Measurements from ENCODE around the gene PRRC2B.
"Not testable (repeated sequence)": the region's sequence is repeated elsewhere in the genome, so short reads cannot be mapped to it uniquely, and the experiment has no call there.

Gene PRRC2B

GRCh38 chr9:131433302-131433854 lies 39.5 kb downstream of the PRRC2B start:
- no peak for DNase-seq (ENCODE audit: low read depth in 2 of 2, low spot score in 1 of 2)

DNA sequence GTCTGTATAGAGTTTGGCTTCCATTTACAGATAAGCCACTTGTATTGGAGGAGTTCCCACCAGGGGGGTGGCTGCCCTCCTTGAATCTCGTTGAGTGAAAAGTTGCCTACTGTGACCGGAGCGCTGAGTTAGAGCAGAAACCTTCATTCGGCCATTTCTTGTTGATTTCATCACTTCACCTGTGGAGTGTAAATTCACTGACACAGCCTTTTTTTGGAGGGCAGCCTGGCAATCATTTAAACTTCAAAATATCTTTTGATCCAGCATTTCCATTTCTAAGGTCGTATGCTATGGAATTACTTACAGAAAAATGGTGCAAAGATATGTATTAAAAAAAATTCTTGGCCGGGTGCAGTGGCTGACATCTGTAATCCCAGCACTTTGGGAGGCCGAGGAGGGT lies 40.8 kb downstream of the PRRC2B start:
- DNase-seq (ENCODE audit: low read depth in 2 of 2, low spot score in 1 of 2) = no peak

DNA sequence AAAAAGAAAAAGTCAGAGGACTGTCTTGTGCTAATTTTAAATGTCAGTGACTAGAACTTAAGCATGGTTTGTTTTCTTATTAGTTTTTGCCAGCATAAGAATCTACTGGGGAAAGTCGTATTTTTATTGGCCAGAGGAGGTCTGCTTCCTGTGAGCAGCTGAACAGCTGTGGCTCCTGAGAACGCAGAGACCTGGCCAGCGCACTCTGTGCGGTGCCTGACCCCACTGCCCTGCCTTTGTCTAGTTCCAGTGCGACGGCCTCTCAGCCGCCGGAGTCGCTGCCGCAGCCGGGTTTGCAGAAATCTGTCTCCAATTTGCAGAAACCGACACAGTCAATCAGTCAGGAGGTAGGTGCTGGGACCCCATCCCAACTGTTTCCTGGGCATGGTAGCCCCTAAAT lies 42.5 kb downstream of the PRRC2B start:
- no peak for DNase-seq (ENCODE audit: low read depth in 2 of 2, low spot score in 1 of 2)

DNA sequence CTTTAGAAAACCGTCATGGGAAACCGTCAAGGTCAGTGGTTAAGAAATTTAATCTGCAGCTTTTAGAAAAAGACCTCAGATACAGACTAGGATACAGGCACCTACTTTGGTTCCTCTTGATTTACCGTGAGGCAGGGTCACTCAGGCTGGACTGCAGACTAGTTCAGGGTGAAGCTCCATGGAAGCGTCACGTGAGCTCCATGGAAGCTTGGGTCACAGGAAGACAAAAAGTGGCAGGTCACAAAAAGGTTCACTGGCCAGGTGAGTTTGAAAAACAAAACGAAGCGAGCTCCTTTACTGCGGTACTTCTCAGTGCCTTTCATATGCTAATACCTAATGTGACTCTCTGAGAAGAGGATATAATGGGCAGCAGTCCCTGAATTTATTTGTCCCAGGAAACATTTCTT lies 43.0 kb downstream of the PRRC2B start:
- no peak for DNase-seq (ENCODE audit: low read depth in 2 of 2, low spot score in 1 of 2)

- DNase-seq (ENCODE audit: low read depth in 2 of 2, low spot score in 1 of 2) = no peak
Measured at GRCh38 chr9:131438190-131438589, 44.3 kb downstream of the PRRC2B start.

DNA sequence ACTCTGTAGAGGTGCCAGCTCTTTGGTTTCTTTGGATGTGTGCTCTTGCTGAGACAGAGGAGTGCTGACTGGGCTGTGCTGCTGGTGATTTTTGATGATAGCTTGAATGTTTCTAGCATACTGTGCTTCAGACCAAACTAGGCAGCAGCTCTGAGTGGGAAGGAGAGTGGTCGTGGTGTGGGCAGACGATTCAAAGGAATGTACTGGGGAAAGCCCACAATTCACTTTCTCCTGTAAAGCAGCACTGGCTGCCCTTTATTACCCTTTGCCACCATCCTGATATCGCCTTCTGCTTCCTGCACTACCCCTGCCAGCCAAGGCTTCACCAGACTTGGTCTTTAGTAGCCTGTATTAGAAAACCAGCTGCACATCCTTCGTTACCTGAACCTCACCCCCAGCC lies 45.3 kb downstream of the PRRC2B start:
- DNase-seq (ENCODE audit: low read depth in 2 of 2, low spot score in 1 of 2) = no peak

- no peak for DNase-seq (ENCODE audit: low read depth in 2 of 2, low spot score in 1 of 2)
Measured at GRCh38 chr9:131441441-131441840, 47.6 kb downstream of the PRRC2B start.

DNA sequence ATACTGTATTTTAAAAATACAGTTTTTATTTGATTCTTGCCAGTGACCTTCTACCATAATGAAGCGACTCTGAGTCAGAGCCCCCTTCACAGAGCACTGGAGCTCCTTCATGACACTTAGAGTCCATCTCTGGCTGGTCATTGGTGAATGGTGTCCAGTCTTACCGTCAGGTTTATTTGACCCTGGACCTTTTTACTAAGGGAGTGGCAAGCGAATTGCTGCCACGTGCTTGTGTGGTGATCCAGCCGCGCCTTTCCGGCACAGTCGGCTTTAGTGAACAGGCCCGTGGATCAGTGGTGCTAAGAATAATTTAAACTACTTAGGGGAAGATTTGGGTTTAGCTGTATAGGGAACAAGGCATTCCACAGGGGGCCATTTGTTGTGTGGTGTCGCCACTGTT lies 48.5 kb downstream of the PRRC2B start:
- DNase-seq (ENCODE audit: low read depth in 2 of 2, low spot score in 1 of 2) = no peak

- DNase-seq (ENCODE audit: low read depth in 2 of 2, low spot score in 1 of 2) = no peak
Measured at GRCh38 chr9:131443648-131444047, 49.8 kb downstream of the PRRC2B start.

DNA sequence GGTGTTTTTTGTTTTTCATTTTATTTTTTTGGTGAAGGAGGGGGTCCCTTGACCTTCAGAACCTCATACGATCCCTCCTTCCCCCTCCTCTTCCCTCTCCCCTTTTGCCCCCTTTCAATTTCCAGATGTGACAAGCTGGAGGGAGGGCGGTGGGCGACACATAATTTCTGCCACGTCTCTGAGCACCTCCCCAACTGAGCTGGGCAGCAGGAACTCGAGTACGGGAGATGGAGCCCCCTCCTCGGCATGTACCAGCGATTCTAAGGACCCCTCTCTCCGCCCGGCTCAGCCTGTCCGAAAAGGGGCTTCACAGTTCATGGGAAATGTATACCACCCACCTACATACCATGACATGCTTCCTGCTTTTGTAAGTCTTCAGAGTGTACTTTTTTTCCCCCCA lies 52.4 kb downstream of the PRRC2B start:
- DNase-seq (ENCODE audit: low read depth in 2 of 2, low spot score in 1 of 2) = no peak

DNA sequence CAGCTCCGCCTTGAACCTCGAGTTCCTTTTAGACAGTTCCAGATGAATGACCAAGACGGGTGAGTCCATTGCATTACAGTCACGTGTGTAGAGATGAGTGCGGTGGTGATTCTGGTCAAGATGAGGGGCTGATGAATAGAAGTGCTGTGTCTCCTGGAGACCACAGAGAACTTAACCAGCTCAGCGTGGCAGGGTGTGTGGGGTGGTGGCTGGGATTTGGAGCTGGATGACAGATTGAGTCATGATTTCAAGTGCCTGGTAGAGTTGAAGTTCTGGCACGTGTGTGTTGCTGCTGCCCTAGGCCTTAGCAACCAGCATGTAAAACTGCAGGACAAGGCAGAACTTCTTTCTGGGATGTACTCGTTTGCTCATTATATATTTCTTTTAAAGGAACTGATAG lies 53.3 kb downstream of the PRRC2B start:
- DNase-seq (ENCODE audit: low read depth in 2 of 2, low spot score in 1 of 2) = no peak

GRCh38 chr9:131447600-131447999 lies 53.7 kb downstream of the PRRC2B start:
- no peak for DNase-seq (ENCODE audit: low read depth in 2 of 2, low spot score in 1 of 2)

DNA sequence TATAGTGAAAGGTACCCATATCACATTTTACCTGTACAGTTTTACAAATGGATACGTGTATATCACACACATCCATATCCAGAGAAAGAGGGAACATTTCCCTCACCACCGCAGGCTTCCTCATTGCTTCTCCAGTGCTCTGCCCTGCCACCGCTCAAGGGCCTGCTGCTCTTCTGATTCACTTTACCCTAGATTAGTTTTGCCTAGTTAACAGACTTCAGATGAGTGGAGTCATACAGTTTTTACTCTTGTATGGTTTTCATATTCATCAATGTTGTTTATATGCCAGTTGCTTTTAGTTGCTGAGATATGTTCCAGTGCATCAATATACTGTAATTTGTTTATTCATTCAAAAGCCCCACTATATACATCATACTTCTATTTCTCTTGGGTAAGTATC lies 54.9 kb downstream of the PRRC2B start:
- DNase-seq (ENCODE audit: low read depth in 2 of 2, low spot score in 1 of 2) = no peak

DNA sequence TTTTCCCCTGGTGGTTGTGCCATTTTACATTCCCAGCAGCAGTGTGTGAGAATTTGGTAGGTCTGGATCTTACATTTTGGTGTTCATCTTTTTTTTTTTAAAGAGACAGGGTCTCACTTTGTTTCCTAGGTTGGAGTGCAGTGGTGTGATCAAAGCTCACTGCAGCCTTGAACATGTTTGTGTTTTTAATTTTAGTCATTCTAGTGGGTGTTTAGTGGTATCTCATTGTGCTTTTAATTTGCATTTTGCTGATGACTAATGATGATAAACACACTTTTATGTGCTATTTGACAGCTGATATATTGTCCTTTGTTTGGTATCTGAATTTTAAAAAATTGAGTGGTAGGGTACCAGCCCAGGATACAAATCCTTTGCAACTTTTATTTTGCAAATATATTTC lies 55.4 kb downstream of the PRRC2B start:
- DNase-seq (ENCODE audit: low read depth in 2 of 2, low spot score in 1 of 2) = no peak

DNA sequence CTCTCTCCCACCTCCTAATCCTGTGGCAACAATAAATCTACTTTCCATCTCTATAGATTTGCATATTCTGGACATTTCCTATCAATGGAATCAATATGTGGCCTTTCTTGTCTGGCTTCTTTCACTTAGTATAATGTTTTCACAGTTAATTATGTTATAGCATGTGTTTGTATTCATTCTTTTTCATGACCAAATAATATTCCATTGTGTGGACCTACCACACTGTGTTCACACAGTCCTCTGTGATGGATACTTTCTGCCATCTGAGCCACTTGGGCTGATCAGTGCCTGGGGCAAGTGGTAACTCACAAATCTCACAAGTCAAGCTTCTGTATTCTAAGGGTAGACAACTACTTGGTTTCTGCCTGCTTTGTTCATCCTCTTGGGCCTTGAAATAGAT lies 60.1 kb downstream of the PRRC2B start:
- no peak for DNase-seq (ENCODE audit: low read depth in 2 of 2, low spot score in 1 of 2)

DNA sequence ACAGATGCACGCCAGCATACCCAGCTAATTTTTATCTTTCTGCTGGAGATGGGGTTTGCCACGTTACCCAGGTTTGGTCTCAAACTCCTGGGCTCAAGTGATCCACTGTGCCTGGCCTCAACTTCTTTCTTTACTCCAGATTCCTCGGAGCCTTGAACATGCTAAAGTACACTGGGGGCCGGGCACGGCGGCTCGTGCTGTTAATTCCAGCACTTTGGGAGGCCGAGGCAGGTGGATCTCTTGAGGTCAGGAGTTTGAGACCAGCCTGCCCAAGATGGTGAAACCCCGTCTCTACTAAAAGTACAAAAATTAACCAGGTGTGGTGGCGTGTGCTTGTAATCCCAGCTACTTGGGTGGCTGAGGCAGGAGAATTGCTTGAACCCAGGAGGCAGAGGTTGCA lies 61.8 kb downstream of the PRRC2B start:
- DNase-seq (ENCODE audit: low read depth in 2 of 2, low spot score in 1 of 2) = not testable (repeated sequence)

DNA sequence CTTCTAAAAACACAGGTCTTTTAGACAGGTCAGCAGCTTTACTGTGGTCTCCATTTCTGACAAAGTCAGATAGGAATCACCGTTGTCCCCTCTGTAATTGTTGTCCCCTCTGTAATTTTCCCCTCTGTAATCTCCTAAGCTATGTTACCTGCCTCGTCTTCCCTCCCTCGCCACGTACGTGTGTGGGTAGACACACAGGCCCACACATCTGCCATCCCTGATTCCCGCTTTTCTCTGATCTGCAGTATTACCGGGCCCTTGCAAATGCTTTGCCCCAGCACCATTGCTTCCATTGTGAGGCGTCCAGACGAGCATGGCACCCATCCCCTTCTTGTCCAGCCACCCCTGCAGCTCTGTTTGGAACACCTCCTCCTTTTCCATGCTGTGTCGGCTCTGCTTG lies 63.9 kb downstream of the PRRC2B start:
- no peak for DNase-seq (ENCODE audit: low read depth in 2 of 2, low spot score in 1 of 2)

GRCh38 chr9:131459056-131459455 lies 65.2 kb downstream of the PRRC2B start:
- DNase-seq (ENCODE audit: low read depth in 2 of 2, low spot score in 1 of 2) = no peak

GRCh38 chr9:131461166-131461565 lies 67.3 kb downstream of the PRRC2B start:
- DNase-seq (ENCODE audit: low read depth in 2 of 2, low spot score in 1 of 2) = no peak

DNA sequence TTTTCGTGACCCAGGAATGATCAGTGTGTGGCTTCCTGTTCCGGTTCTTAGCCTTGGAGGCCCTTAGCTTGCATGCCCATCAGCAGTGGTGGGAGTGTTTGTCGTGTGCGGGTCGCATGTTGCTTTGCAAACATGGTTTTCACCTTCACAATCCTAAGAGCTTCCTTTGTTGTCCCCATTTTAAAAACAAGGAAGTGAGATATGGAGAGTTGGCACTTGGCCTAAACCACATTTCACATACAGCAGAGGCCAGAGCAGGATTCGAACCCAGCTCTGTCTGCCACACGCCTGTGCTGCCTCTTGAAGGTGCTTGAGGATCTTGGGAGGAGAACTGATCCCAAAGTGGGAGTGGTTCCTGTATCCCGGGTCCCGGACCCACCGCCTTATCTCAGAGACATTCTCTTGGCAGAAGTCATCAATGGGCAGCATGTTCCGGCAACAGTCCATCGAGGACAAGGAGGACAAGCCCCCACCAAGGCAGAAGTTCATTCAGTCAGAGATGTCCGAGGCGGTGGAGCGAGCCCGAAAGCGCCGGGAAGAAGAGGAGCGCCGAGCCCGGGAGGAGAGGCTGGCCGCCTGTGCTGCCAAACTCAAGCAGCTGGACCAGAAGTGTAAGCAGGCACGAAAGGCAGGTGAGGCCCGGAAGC lies 70.6 kb downstream of the PRRC2B start:
- no peak for DNase-seq (ENCODE audit: low read depth in 2 of 2, low spot score in 1 of 2)

DNA sequence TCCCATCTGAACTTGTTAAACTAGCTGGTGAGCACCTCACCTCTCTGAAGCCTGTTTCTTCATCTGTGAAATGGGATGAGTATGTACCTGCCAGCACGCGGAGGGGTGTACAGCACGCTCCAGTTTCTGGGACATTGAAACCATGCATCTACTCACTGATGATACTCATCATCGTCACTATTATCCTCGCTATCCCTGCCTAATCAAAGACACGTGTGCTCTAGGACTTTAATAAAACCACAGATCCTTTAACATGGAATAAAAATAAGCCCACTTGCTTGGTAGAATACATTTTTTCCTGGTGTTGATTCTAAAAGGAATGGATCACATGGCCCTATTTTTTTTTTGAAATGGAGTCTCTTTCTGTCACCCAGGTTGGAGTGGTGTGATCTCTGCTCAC lies 71.5 kb downstream of the PRRC2B start:
- DNase-seq (ENCODE audit: low read depth in 2 of 2, low spot score in 1 of 2) = no peak

DNA sequence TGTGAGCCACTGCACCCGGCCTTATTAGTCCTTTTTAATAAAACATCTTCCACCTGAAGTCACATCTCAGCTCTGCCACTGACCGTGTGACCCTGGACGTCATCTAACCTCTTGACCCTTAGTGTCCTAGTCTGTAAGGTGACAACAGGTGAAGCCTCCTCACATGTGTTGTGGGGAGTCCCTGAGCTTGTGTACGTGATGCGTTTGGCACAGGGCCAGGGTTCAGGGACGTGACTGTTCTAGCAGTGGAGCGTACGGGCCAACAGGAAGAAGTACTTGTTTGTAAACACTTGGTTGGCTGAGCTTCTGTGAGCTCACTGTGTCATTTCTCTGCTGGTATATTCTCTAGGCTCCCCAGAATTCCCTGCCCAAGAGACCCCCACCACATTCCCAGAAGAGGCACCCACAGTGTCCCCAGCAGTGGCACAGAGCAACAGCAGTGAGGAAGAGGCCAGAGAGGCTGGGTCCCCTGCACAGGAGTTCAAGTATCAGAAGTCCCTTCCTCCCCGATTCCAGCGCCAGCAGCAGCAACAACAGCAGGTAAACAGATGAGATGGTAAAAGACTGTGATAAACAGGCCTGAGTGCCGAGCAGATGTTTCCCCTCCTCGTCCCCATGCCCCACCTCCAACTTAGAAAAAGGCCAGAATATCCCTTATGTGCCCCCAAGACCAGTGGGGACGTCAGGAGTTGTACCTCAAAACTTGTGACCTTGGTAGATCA lies 73.5 kb downstream of the PRRC2B start:
- DNase-seq (ENCODE audit: low read depth in 2 of 2, low spot score in 1 of 2) = no peak

GRCh38 chr9:131468031-131468430 lies 74.1 kb downstream of the PRRC2B start:
- DNase-seq (ENCODE audit: low read depth in 2 of 2, low spot score in 1 of 2) = no peak

Data from stimulated activated CD8-positive, alpha-beta memory T cell treated with anti-CD3 and anti-CD28 coated beads, Interleukin-4, amount 100 ng/mL, for 1 hour (primary cell).